HG03045 (cell line): ENCODE data around the gene TPK1.
"Not testable (repeated sequence)": the region's sequence is repeated elsewhere in the genome, so short reads cannot be mapped to it uniquely, and the experiment has no call there.

ENCODE experiments used
- ATAC-seq: cut with Tn5 transposase; IDR thresholded peaks from one replicate; pipeline ENCODE4 v1.9.1; 2021; ENCODE audit warnings: mild to moderate bottlenecking, moderate library complexity; ENCODE audit not compliant: unreplicated experiment

Gene TPK1

DNA sequence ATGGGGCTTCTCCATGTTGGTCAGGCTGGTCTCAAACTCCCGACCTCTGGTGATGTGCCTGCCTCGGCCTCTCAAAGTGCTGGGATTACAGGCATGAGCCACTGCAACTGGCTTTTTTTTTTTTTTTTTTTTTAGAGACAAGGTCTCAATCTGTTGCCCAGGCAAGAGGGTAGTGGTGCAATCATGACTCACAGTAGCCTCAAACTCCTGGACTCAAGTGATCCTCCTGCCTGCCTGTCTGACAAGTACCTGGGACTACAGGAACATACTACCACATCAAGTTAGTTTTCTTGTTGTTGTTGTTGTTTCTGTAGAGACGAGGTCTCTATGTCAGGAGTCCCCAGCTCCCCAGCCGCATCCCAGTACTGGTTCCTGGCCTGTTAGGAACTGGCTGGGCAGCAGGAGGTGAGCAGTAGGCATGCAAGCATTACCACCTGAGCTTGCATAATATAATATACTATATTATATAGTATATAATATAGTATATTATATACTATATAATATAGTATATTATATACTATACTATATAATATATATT, 55.7 kb downstream of the TPK1 start:
- ATAC-seq, result no peak

GRCh38 chr7:144777889-144778288, 58.0 kb downstream of the TPK1 start:
- not testable (repeated sequence) for ATAC-seq

DNA sequence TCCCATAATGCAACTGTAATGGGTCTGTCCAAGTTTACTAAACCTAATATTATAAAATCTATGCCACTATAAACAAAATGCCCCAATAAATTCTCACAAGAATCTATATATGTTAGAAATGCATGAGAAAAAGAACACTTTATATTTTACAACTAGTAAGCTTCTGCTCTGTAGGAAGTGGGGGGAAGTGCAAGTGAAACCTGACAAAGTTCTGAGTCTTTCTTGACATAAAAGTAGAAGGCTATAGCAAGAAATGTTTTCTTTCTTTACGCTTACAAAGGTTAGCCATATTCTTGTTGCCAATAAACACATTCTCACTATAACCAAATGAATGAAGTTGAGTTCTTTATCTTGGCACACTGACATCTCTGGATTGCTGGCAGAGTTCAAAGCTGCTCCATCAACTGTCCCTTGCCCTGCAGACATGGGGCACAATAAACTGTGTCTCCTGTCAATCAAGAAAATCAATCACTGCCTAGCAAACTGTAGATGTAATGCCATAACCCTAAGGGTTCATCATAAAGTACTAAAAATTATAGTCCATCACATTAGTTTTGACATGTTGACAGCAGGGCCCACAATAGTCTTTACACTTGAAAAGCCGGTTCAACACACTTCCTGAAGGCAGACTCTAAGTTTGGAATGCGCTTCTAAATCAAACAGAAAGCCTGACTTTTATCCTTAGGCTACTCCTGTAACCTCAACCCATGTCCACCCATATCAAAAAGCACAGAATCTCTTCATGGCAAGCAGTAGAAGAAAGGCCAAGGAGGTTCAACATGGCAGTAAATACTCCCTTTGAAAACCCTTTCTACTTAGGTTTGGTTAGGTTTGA, 58.6 kb downstream of the TPK1 start:
- ATAC-seq, result no peak

- no peak for ATAC-seq
Measured at GRCh38 chr7:144776447-144776846, 59.4 kb downstream of the TPK1 start.

GRCh38 chr7:144775749-144776148, 60.1 kb downstream of the TPK1 start:
- ATAC-seq, result no peak

GRCh38 chr7:144771927-144772326, 63.9 kb downstream of the TPK1 start:
- no peak for ATAC-seq

GRCh38 chr7:144771174-144771573, 64.7 kb downstream of the TPK1 start:
- ATAC-seq, result no peak

DNA sequence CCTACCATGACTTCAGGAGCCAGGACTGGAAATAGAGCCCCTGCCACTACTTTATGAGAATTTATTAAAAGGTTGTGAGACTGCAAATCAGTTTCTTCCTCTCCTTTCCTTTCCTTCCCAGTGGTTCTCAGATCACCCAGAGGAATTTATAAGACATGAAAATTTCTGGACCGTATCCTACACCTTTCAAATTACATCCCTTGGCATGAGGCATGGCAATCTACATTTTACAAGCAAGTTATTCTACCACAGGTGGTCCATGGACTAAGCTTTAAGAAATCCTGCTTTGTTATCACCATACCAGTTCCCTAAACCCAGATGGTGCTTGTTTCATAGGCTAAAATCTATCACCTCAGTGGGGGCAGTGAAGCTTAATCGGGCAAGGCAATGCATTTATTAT, 66.5 kb downstream of the TPK1 start:
- ATAC-seq, result no peak

DNA sequence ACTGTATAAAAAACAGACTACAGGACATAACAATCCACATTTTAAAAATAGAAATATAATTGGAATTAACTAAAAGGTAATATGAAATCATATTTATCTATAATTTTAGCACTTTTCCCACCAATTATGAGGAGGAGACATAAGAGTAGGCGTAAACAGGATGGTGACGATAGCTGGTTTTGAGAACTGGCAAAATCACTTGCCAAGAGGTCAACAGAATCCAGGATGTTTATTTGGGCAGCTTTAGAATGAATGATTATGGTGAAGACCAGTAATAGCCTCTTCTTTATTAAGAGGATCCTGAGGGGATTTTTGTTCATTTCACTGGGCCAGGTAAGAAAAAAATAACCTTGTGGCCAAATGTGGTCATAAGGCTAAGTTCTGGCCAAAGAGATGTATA, 67.2 kb downstream of the TPK1 start:
- ATAC-seq, result no peak

DNA sequence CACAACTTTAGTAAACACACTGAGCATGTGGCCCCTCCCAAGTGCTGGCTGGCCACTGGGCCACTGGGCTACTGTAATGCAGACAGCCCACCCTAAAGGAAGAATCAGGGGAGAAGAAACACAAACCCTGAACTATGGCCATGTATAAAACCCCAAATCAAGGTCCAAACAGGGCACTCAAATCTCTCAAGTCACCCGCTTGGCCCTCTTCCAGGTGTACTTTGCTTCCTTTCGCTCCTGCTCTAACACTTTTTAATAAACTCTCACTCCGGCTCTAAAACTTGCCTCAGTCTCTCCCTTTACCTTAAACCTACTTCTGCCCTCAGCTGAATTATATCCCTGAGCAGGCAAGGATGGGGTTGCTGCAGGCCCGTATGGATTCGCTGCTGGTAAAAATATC, 72.6 kb downstream of the TPK1 start:
- ATAC-seq, result no peak

GRCh38 chr7:144762853-144763252, 73.0 kb downstream of the TPK1 start:
- ATAC-seq, result no peak

GRCh38 chr7:144761493-144761892, 74.4 kb downstream of the TPK1 start:
- ATAC-seq, result no peak

- ATAC-seq, result no peak
Measured at GRCh38 chr7:144759653-144760052, 76.2 kb downstream of the TPK1 start.

GRCh38 chr7:144747936-144748335, 87.9 kb downstream of the TPK1 start:
- no peak for ATAC-seq

GRCh38 chr7:144738708-144739314, 97.0 kb downstream of the TPK1 start:
- peak; percentile 89 for ATAC-seq

DNA sequence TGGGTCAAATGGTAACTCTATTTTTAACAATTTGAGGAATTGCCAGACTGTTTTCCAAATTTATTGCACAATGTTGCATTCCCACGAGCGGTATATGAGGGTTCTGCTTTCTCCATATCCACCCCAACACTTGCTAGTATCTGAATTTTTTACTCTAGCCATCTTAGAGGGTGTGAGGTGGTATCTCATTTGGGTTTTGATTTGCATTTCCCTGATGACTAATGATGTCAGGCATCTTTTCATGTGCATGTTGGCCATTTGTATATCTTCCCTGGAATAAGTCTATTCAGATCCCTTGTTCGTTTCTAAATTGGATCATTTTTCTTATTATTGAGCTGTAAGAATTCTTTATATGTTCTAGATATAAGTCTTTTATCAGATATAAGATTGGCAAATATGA, 97.7 kb downstream of the TPK1 start:
- ATAC-seq, result no peak

- no peak for ATAC-seq
Measured at GRCh38 chr7:144736880-144737493, 98.9 kb downstream of the TPK1 start.

DNA sequence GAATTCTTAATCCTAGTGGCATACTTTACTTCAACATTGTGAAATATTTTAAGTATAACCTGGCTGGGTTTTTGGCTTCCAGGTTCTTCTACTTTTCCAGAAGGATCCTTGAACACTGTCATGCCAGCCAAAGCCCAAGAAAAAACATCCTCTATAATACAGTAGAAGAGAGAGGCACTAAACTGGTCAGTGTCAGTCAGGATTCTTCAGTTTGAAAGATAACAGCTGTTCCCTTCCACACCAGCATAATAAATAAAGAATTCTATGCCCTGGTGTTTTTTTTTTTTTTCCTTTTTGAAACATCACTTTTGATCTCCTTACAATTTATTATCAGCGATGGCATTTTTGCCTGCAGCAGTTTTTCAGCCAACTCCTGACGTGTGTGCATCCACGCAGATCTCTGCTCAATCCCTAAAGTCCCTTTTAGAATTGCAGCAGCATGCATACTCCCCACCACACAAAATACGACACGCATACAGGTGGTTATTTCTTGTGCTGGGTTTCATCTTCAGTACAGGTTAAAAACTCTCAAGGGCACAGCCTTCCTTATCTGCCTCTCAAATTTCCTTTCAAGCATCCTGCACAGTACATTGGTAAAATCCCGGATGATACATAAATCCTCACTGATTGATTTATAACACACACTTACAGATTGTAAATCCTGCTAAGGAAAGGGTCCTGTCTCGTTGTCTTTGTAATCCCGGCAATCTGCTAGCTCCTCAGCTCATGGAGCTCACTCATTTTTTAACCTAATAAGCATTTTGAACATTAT, 100.2 kb downstream of the TPK1 start:
- ATAC-seq, result no peak

GRCh38 chr7:144731661-144732351, 104.0 kb downstream of the TPK1 start:
- no peak for ATAC-seq

GRCh38 chr7:144730224-144730623, 105.6 kb downstream of the TPK1 start:
- no peak for ATAC-seq

DNA sequence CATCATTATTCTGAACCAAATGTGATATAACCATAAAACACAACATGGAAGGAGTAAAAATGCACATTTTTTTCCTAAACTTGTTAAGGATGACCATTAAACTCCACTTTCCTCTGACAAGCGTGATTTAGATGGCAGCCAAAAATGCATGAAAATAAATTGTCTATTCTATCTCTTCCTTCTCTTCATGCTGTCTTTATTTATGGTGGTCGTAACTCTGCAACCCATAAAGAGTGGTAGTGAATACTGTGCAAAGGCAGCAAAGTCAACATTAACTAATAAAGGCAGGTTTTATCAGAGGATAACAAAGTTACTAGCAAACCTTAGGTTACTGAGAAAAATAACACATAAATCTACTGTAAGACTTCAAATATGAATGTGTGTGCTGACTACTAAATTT, 106.6 kb downstream of the TPK1 start:
- ATAC-seq, result no peak
